NCI-H748 (cell line): ENCODE data around the gene ZCCHC9.
"Not testable (repeated sequence)": the region's sequence is repeated elsewhere in the genome, so short reads cannot be mapped to it uniquely, and the experiment has no call there.

Source experiments
- DNase-seq: peaks from one replicate; lab custom pipeline; 2025; ENCODE audit not compliant: unreplicated experiment; lab: John Stamatoyannopoulos, UW

The ZCCHC9 gene, protein sequence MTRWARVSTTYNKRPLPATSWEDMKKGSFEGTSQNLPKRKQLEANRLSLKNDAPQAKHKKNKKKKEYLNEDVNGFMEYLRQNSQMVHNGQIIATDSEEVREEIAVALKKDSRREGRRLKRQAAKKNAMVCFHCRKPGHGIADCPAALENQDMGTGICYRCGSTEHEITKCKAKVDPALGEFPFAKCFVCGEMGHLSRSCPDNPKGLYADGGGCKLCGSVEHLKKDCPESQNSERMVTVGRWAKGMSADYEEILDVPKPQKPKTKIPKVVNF

DNA sequence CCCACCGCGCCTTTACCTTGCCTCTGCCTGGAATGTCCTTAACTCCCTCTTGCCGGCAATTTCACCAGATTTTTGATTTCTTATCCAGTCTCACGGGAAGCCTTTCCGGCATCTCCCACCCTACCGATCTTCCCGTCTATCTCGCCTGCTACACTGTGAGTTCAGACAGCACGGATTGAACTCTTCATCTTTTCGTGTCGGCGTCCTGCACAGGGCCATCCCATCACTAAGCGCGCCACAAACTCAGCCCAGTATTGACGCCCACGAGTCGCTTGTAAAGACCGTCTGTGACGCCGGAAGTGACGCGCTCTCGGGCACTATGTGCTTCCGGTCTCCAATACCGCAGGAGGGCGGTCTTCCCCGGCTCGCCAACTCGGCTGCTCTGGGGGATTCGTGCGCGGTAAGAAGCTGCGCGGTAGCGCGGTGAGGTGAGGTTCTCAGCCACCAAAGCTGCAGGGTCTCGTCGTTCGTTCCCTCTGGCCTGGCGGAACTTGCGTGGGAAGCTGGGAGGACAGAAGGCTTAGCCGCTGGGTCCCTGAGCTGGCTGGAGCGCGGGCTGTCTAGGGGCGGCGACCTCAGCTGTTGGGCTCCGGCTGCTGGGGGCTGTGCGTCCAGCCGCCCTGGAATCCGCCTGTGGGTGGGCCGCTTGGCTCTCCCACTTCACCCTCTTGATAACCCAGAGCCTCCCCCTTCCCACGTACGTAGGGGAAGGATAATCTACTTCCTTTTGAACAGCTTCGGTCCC is at the start of gene ZCCHC9:
Gene ZCCHC9, plus strand, starts transcription at position 317 of the 745 bp plus-strand sequence. CDS start 3,171 bp downstream, outside the sequence.
- peak; percentile 97 for DNase-seq

DNA sequence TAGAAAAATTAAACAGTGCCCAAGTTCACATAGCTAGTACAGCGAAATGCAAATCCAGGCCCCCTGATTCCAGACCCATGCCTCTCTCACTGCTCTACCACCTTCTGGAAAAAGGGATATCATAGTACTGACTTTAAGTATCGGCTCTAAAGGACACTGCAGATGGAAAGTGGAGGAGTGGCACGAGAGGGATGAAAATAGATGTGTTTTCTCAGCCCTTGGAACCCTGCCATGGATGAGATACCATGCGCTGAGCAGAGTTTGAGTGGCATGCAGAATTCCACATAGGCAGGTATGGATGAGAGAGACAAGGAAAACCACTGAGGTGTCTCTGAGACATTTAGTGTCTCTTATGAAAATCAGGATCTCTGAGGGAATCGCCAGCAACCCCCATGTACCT is 49.5 kb upstream of the ZCCHC9 start:
- DNase-seq = no peak

DNA sequence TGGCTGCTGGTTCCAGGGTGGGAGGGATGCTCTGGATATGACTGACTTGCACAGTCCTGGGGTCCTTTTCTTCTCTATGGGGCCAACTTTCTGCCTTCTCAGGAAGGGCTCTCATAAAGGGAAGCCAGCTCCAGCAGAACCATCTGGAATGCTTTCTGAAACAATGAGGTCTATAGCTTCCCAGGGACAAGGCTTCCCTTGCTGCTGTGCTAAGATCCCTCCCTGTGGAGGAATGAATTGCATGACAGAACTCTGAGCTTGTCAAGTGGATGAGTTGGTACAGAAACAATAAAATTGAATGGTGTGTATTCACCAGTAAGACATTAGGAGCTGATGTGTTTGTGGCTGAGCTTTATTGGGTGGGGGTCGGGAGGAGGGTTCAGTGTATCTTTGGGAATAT is 48.5 kb upstream of the ZCCHC9 start:
- no peak for DNase-seq

DNA sequence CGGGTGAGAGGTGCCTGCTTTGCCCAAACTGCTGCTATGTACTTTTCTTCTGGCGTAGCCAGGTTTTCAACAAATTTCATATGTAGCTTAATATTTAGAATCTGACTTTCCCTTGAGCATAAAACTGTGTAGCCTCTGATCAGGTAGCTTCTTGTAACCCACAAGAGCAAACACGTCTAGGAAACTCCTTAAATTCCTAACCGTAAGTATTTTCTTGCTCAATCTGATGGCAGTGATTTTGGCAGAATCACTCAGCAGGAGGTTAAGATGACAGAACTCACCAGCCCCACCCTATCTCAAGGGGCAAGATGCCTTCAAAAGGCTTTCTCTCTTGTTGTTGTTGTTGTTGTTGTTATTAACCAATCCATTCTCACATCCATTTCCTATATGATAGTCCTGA is 47.5 kb upstream of the ZCCHC9 start:
- no peak for DNase-seq

DNA sequence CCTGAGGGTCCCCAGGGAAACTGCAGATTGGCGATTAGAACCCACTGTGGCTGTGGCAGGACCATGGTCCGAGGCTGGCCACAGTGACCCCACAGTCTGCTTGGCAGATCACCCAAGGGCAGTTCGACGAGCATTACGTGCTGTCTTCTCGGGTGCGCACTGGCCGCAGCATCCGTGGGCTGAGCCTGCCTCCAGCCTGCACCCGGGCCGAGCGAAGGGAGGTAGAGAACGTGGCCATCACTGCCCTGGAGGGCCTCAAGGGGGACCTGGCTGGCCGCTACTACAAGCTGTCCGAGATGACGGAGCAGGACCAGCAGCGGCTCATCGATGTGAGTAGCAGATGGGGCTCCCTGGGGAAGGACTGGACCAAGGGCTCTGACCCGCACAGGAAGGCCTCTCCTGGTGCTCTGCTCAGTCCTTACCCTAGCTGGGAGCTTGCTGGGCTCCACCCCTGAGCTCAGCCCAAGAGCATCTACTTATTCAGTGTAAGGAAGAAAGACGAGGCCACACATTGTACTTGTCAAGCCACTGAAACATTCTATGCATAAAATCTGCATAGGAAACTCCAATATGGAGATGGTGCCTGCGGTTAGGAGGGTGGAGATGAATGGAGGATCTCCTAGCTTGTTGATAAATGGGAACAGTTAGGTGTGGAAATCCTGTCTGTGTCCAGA is 46.4 kb upstream of the ZCCHC9 start:
- DNase-seq = no peak

DNA sequence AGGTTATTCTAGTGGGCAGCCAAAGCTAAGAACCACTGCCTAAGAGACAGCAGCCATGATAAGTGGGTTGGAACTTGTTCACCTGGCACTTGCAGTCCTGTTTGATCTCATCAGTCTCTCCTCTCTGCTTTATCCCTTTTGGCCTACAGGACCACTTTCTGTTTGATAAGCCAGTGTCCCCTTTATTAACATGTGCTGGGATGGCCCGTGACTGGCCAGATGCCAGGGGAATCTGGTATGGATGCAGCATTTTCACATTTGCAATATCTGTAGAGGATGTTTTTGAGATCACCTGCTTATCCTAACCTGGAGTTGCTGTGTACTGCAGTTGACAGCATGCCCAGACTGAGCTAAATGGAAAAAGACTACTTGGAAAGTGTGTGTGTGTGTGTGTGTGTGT is 44.6 kb upstream of the ZCCHC9 start:
- no peak for DNase-seq

DNA sequence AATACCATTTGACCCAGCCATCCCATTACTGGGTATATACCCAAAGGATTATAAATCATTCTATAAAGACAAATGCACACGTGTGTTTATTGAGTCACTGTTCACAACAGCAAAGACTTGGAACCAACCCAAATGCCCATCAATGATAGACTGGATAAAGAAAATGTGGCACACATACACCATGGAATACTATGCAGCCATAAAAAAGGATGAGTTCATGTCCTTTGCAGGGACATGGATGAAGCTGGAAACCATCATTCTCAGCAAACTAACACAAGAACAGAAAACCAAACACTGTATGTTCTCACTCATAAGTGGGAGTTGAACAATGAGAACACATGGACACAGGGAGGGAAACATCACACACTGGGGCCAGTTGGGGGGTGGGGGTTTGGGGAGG is 38.6 kb upstream of the ZCCHC9 start:
- DNase-seq = not testable (repeated sequence)

DNA sequence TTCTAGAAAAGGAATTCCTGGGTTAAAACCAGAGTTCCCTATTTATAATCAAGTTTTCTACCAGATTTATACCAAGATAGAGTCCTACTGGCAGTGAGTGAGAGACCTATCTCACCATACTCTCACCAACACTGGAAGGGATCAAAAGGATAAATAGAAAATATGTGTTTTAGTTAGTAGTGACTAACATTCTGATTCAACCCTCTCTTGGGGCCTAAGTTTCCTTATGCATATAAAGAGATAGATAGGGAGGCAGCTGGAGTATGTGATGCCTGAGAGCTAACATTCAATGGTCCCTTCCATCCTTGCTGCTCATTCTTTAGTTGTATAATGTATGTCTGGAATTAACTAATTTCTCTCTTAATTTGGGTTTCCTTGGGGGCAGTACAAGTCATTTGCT is 36.3 kb upstream of the ZCCHC9 start:
- DNase-seq = no peak

DNA sequence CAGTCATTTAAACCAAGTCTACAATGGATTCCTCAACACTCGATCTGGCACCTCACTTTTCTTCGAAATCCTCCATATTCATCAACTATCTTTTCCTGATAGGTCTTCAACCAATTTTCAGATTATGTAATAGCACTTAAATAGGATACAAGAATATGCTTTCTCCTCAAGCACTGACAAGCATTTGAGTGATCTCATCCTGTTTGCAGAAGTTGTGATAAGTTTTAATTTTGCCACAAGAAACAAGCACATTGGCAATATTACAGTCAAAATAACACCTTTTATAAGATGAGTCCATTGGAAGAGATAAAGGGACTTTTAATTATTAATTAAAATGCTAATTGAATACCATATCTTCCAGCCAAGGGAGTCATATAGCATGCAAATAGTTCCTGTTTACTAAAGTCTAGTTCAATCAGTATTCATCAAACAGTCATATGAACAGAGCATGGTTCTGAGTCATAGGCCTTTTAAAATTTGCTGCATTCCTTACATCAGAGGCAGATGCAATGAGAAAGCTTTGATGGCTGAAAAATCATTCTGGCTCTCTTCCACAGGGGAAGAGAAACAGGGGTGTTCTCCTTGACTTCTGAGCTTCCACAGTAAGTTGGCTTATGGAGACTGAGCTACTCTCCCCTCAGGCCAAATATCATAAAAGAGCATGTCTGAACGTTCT is 32.7 kb upstream of the ZCCHC9 start:
- DNase-seq = no peak

DNA sequence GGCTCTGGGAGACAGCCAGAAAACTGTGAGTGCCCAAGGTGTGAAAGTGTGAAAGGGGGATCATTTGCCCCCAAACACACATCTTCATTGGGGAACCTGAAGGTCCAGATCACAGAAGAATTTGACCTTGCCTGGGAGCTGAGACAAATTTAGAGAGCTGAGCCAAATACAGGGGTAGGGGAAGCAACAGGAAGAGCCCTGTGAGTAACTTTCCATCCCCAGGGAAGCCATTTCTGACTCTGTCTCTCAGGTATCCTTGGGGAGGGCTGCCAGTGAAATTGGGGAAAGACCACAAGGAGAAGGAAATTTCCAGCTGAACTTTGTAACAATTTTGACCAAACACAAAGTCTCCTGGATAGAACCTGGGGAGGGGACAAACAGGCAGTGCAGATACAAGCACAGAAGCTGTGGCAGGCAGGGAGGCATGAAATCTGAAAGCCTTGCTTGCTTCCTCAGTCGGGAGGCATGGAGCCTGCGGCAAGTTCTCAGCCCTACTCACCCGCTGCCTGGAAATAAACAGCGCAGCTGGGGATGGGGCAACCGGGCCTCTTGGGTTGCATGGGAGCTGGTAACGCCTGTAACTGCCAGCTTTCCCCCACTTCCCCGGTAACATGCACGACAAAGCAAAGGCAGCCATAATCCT is 31.5 kb upstream of the ZCCHC9 start:
- peak; percentile 90 for DNase-seq

DNA sequence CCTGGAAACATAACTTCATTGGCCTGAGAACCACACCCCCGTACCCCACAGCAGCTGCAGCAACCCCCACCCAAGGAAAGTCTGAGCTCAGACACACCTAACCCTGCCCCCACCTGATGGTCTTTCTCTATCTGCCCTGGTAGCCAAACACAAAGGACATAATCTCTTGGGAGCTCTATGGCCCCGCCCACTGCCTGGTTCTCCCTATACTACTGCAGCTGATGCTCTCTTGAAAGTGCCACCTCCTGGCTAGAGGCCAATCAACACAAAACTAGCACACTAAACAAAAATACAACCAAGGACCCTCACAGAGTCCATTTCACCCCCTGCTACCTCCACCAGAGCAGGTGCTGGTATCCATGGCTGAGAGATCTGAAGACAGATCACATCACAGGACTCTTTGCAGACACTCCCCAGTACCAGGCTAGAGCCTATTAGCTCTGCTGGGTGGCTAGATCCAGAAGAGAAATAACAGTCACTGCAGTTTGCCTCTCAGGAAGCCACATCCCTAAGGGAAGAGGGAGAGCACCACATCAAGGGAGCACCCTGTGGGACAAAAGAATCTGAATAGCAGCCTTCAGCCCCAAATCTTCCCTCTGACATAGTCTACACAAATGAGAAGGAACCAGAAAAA is 30.9 kb upstream of the ZCCHC9 start:
- peak; percentile 91 for DNase-seq

DNA sequence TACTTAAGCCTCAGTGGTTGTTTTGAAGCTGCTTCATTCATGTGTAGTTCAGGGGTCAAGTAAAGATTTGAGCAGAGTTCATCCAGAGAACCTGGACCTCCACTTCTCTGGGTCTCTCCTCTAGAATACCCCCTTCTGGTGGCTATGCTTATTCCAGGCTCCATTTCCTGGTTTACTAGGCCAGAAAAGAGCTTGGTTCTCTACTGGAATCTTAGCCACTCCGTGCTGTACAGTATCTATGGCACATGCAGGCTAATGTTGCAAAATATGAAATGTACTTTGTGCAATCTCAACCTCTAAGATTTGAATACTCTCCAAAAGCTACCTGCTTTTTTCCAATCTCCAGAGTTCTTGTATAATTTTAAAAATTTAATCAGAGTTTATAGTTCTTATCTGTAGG is 17.4 kb upstream of the ZCCHC9 start:
- DNase-seq = no peak

DNA sequence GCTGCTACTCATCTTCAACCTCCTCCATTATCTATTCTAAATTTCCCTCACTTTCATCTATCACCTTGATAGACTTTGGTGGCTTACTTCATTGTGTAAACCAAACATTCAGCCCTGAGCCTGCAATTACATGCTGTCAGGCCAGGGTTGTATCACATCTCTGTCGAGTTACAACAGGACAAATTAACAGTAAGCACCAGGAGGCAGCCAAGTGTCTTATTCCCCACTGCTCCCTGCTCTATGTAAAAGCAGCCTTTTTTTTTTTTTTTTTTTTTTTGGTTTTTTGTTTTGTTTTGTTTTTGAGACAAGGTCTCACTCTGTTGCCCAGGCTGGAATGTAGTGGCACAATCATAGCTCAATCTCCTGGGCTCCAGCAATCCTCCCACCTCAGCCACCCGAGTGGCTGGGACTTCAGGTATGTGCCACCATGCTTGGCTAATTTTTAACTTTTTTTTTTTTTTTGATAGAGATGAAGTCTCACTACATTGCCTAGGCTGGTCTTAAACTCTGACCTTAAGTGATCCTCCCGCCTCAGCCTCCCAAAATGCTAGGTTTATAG is 15.2 kb upstream of the ZCCHC9 start:
- DNase-seq = no peak

DNA sequence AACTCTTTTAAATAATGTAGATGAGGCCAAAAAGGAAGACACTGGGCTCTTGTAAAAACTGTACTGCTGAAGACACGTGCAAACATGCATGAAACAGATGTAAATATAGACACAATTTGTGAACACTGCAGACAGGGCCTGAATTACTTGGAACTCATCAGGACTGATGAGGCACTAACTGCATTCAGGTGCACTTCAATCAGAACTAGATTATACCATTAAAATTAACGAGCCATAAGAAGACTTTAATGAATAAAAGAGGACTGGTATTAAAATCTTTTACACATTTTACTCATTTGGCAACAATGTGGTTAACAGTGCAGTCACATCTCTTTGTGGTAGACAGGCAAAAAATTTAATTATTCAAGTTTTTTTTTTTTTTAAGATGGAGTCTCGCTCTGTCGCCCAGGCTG is 13.4 kb upstream of the ZCCHC9 start:
- no peak for DNase-seq

DNA sequence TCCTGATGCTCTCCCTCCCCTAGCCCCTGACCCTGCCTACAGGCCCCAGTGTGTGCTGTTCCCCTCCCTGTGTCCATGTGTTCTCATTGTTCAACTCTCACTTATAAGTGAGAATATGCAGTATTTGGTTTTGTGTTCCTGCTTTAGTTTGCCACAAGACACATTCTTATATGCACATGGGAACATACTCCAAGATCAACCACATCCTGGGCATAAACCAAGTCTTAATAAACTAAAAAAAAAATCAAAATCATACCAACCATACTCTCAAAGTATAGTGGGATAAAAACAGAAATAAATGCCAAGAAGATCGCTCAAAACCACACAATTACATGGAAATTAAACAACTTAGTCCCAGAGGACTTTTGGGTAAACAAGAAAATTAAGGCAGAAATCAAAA is 11.2 kb upstream of the ZCCHC9 start:
- no peak for DNase-seq

DNA sequence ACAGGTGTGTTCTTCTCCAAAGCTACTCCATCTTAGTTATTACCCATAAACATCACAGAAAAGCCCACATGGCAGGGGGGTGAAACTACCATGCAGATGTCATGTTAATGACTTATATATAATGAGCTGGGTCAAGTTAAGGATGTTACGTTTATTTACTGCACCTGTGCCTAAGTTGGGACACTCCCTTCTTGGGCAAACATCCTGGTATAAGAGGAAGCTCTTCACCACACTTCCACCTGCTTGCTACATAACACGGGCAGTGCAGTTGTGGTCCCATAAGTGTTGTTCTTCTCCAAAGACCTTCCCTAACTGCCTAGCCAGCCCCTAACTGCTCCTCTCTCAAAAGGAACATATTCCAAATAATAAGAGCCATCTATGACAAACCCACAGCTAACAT is 9.3 kb upstream of the ZCCHC9 start:
- DNase-seq = peak; percentile 6

DNA sequence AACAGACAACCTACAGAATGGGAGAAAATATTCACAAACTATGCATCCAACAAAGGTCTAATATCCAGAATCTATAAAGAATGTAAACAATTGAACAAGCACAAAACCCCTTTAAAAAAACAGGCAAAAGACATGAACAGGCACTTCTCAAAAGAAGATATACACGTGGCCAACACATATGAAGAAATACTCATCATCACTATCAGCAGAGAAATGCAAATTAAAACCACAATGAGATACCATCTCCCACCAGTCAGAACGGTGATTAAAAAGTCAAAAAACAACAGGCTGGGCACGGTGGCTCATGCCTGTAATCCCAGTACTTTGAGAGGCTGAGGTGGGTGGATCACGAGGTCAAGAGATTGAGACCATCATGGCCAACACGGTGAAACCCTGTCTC is 7.4 kb upstream of the ZCCHC9 start:
- DNase-seq = not testable (repeated sequence)

DNA sequence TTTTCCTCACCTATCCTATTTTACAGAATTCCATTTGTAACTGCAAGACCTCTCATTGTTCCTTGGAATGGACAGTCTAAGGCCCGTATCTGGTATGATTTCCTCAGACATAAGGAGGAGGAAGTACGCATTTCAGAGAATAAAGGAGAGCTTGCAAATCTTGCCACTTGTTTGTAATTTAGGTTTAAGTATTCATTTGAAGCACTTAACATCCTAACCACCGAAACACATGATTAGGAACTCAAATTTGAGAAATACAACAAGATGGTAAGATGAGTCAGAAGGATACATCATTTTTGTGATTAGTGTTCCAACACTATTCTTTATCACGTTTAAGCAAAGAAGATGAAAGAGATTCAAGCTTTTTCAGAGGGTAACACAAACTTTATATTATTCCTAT is 3.9 kb upstream of the ZCCHC9 start:
- no peak for DNase-seq

DNA sequence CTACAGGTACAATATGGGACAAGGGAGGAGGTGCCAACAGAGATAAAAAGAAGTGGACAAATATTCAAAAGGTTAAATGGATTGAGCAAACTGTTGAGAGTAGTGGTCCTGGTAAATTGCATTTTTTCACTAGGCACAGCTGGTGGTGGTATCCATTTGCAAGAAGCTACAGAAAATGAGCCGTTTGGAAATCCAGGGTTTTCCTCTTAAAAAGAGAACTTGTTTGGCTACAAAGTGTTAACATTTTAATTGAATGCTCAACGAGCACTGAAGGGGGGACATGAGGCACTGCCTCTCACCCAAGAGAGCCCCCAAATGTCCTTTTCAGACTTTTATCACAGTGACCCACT is 491 bp upstream of the ZCCHC9 start:
- peak; percentile 34 for DNase-seq

DNA sequence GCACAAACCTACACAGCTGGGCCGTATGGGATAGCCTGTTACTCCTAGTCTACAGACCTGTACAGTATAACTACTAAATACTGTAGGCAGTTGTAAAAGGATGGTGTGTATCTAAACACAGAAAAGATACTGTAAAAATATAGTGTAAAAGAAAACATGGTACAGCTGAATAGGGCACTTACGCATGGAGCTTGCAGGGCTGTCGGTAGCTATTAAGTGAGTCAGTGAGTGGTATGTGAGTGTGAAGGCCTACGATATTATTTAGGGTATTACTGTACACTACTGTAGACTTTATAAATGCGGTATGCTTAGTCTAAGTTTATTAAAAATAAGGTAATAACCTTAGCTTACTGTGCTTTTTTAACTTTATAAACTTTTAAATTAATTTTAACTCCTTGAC is 1.2 kb downstream of the ZCCHC9 start:
- no peak for DNase-seq
